Stimulated activated naive CD8-positive, alpha-beta T cell treated with anti-CD3 and anti-CD28 coated beads, Interleukin-15, amount 100 ng/mL, for 72 hours (primary cell): ENCODE data around the gene WDFY1.
"Not testable (repeated sequence)": the region's sequence is repeated elsewhere in the genome, so short reads cannot be mapped to it uniquely, and the experiment has no call there.

ENCODE experiments used
- ATAC-seq: fragments of 150-1000 bp; cut with Tn5 transposase; 2 replicates; pipeline ENCODE4 v1.10.0; 2021; ENCODE audit warnings: mild to moderate bottlenecking, moderate library complexity
- DNase-seq, 2 donors: peaks; one replicate each; pipeline ENCODE4 v3.0.0; 2021 to 2022
- H3K27ac Mint-ChIP-seq, 2 donors: one replicate each; pipeline ENCODE4 v1.8.0; 2022; ENCODE audit warnings: mild to moderate bottlenecking in 2 of 2, mixed read lengths in 2 of 2, moderate library complexity in 2 of 2
- H3K27me3 Mint-ChIP-seq: one replicate; pipeline ENCODE4 v1.8.0; 2022; ENCODE audit warnings: mixed read lengths
- H3K4me1 Mint-ChIP-seq: one replicate; pipeline ENCODE4 v1.8.0; 2022; ENCODE audit warnings: mild to moderate bottlenecking, mixed read lengths
- H3K4me3 Mint-ChIP-seq, 2 donors: one replicate each; pipeline ENCODE4 v1.8.0; 2022; ENCODE audit warnings: mild to moderate bottlenecking in 2 of 2, mixed read lengths in 2 of 2, moderate library complexity in 1 of 2
- H3K9me3 Mint-ChIP-seq, 2 donors: one replicate each; pipeline ENCODE4 v1.8.0; 2022; ENCODE audit warnings: mixed read lengths in 2 of 2

WDFY1 gene

GRCh38 chr2:223897669-223898330 lies 47.3 kb downstream of the WDFY1 start:
- peak; percentile 44 for ATAC-seq
- Mint-ChIP-seq H3K4me1 (peaks cover 18% of the 10 kb centered on the region), H3K27me3 (no peaks in the 10 kb centered on the region), H3K9me3 (no peaks in the 10 kb centered on the region), H3K4me3 (peak overlapping the region in 1 of 2 donors; percentile 12), H3K27ac (no peak overlapping the region)
- DNase-seq: no peak

- peak overlapping the region in 1 of 2 donors; percentile 82 for H3K27ac Mint-ChIP-seq
- ATAC-seq (peak; percentile 77), DNase-seq (peak in 1 of 2 donors; percentile 8)
- H3K4me3 Mint-ChIP-seq: no peak overlapping the region
- no peaks in the 10 kb centered on the region for H3K27me3 Mint-ChIP-seq
- peaks cover 18% of the 10 kb centered on the region for H3K4me1 Mint-ChIP-seq
- no peaks in the 10 kb centered on the region for H3K9me3 Mint-ChIP-seq
These were observed 48.3 kb downstream of the WDFY1 start for GRCh38 chr2:223896833-223897311.

GRCh38 chr2:223894968-223895367 lies 50.2 kb downstream of the WDFY1 start:
- ATAC-seq (no peak), DNase-seq (no peak)
- Mint-ChIP-seq H3K4me1 (peaks cover 18% of the 10 kb centered on the region), H3K9me3 (no peaks in the 10 kb centered on the region), H3K4me3 (no peak overlapping the region), H3K27ac (no peak overlapping the region), H3K27me3 (no peaks in the 10 kb centered on the region)

- H3K27ac Mint-ChIP-seq: no peak overlapping the region
- H3K4me3 Mint-ChIP-seq: no peak overlapping the region
- no peak for DNase-seq
- H3K9me3 Mint-ChIP-seq: peaks cover 0 to 7% of the 10 kb centered on the region in 2 donors
- peaks cover 18% of the 10 kb centered on the region for H3K4me1 Mint-ChIP-seq
- ATAC-seq: no peak
- H3K27me3 Mint-ChIP-seq: no peaks in the 10 kb centered on the region
These were observed 51.1 kb downstream of the WDFY1 start for GRCh38 chr2:223894009-223894408.

GRCh38 chr2:223890721-223891120 lies 54.4 kb downstream of the WDFY1 start:
- Mint-ChIP-seq H3K27ac (no peak overlapping the region), H3K27me3 (no peaks in the 10 kb centered on the region), H3K4me3 (no peak overlapping the region), H3K9me3 (peaks cover 0 to 7% of the 10 kb centered on the region in 2 donors), H3K4me1 (no peaks in the 10 kb centered on the region)
- no peak for DNase-seq
- ATAC-seq: no peak

- Mint-ChIP-seq H3K9me3 (peaks cover 0 to 7% of the 10 kb centered on the region in 2 donors), H3K27me3 (no peaks in the 10 kb centered on the region), H3K4me1 (no peaks in the 10 kb centered on the region), H3K4me3 (no peak overlapping the region), H3K27ac (peak overlapping the region in 1 of 2 donors; percentile 48)
- DNase-seq (no peak), ATAC-seq (no peak)
These were observed 55.9 kb downstream of the WDFY1 start for GRCh38 chr2:223889229-223889628.

- Mint-ChIP-seq H3K4me1 (no peaks in the 10 kb centered on the region), H3K9me3 (peaks cover 0 to 7% of the 10 kb centered on the region in 2 donors), H3K27ac (no peak overlapping the region), H3K27me3 (no peaks in the 10 kb centered on the region), H3K4me3 (no peak overlapping the region)
- ATAC-seq (no peak), DNase-seq (no peak)
These were observed 56.9 kb downstream of the WDFY1 start for GRCh38 chr2:223888251-223888650.

- no peaks in the 10 kb centered on the region for H3K27me3 Mint-ChIP-seq
- peaks cover 0 to 7% of the 10 kb centered on the region in 2 donors for H3K9me3 Mint-ChIP-seq
- no peaks in the 10 kb centered on the region for H3K4me1 Mint-ChIP-seq
- DNase-seq (no peak), ATAC-seq (no peak)
- peak overlapping the region in 1 of 2 donors; percentile 2 for H3K27ac Mint-ChIP-seq
- no peak overlapping the region for H3K4me3 Mint-ChIP-seq
These were observed 58.0 kb downstream of the WDFY1 start for GRCh38 chr2:223887127-223887526.

- DNase-seq (no peak), ATAC-seq (no peak)
- Mint-ChIP-seq H3K27me3 (no peaks in the 10 kb centered on the region), H3K27ac (peak overlapping the region in 1 of 2 donors; percentile 2), H3K4me3 (no peak overlapping the region), H3K9me3 (peaks cover 0 to 7% of the 10 kb centered on the region in 2 donors), H3K4me1 (no peaks in the 10 kb centered on the region)
These were observed 58.4 kb downstream of the WDFY1 start for GRCh38 chr2:223886726-223887125.

GRCh38 chr2:223884399-223884798 lies 60.7 kb downstream of the WDFY1 start:
- no peak overlapping the region for H3K4me3 Mint-ChIP-seq
- no peaks in the 10 kb centered on the region for H3K4me1 Mint-ChIP-seq
- H3K27me3 Mint-ChIP-seq: no peaks in the 10 kb centered on the region
- H3K27ac Mint-ChIP-seq: no peak overlapping the region
- DNase-seq (no peak), ATAC-seq (peak; percentile 57)
- peaks cover 0 to 3% of the 10 kb centered on the region in 2 donors for H3K9me3 Mint-ChIP-seq

- H3K9me3 Mint-ChIP-seq: no peaks in the 10 kb centered on the region
- no peak for ATAC-seq
- H3K27ac Mint-ChIP-seq: no peak overlapping the region
- no peaks in the 10 kb centered on the region for H3K27me3 Mint-ChIP-seq
- no peak for DNase-seq
- no peaks in the 10 kb centered on the region for H3K4me1 Mint-ChIP-seq
- H3K4me3 Mint-ChIP-seq: no peak overlapping the region
These were observed 62.4 kb downstream of the WDFY1 start for GRCh38 chr2:223882715-223883114.

GRCh38 chr2:223880796-223881195 lies 64.3 kb downstream of the WDFY1 start:
- H3K27ac Mint-ChIP-seq: no peak overlapping the region
- ATAC-seq: no peak
- no peak overlapping the region for H3K4me3 Mint-ChIP-seq
- no peaks in the 10 kb centered on the region for H3K4me1 Mint-ChIP-seq
- H3K9me3 Mint-ChIP-seq: no peaks in the 10 kb centered on the region
- no peak for DNase-seq
- H3K27me3 Mint-ChIP-seq: no peaks in the 10 kb centered on the region

GRCh38 chr2:223877721-223878410 lies 67.3 kb downstream of the WDFY1 start:
- Mint-ChIP-seq H3K4me1 (no peaks in the 10 kb centered on the region), H3K27me3 (no peaks in the 10 kb centered on the region), H3K4me3 (no peak overlapping the region), H3K9me3 (no peaks in the 10 kb centered on the region), H3K27ac (no peak overlapping the region)
- no peak for ATAC-seq
- no peak for DNase-seq

- no peak for DNase-seq
- Mint-ChIP-seq H3K27ac (no peak overlapping the region), H3K9me3 (no peaks in the 10 kb centered on the region), H3K4me3 (no peak overlapping the region), H3K27me3 (no peaks in the 10 kb centered on the region), H3K4me1 (no peaks in the 10 kb centered on the region)
- no peak for ATAC-seq
These were observed 71.5 kb downstream of the WDFY1 start for GRCh38 chr2:223873672-223874071.

- ATAC-seq, H3K27ac Mint-ChIP-seq, H3K4me1 Mint-ChIP-seq, H3K27me3 Mint-ChIP-seq, DNase-seq, H3K9me3 Mint-ChIP-seq, H3K4me3 Mint-ChIP-seq: not testable (repeated sequence)
These were observed 72.4 kb downstream of the WDFY1 start for GRCh38 chr2:223872772-223873171.

- ATAC-seq, H3K4me1 Mint-ChIP-seq, H3K27ac Mint-ChIP-seq, H3K4me3 Mint-ChIP-seq, H3K9me3 Mint-ChIP-seq, DNase-seq, H3K27me3 Mint-ChIP-seq: not testable (repeated sequence)
These were observed 73.5 kb downstream of the WDFY1 start for GRCh38 chr2:223871661-223872060.
